GM18511 (cell line): ENCODE data around the gene FBN2.

Experiments
- ATAC-seq: cut with Tn5 transposase; IDR thresholded peaks from one replicate; pipeline ENCODE4 v1.9.1; 2021; ENCODE audit warnings: mild to moderate bottlenecking, moderate library complexity; ENCODE audit not compliant: unreplicated experiment

FBN2 gene

DNA sequence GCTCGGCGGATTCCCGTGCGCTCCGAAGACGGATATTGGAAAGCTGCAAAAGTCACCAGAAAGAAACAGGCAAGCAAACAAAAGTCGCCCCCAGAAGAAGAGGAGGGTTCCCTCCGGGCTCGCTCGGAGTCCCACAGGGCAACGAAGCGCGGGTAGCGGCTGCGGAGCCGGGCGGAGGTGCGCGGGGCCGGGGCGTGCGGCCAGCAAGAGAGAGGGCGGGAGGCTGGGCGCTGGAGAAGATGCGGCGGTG, at the start of gene FBN2:
FBN2 (minus strand) TSS at position 246 of the 250 bp plus-strand sequence. CDS start 642 bp downstream, outside the sequence.
- no peak for ATAC-seq

DNA sequence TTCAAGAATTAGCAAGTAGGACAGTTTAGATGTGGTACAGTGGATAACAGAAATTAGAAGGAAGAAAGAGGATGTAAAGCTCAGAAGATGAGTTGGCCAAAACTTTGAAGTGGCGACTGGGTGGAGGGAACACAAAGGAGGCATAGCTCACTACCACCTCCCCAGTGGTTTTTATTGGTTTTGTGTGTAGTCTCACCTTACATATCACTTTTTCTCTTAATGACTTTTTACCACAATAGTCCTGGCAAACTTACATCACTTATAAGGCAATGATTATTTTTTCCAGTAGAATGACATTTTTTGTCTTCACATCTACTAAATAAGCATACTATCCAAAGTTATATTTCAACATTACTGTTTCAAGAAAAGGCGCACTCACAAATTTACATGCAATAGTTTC, 49.2 kb upstream of the FBN2 start:
- no peak for ATAC-seq

DNA sequence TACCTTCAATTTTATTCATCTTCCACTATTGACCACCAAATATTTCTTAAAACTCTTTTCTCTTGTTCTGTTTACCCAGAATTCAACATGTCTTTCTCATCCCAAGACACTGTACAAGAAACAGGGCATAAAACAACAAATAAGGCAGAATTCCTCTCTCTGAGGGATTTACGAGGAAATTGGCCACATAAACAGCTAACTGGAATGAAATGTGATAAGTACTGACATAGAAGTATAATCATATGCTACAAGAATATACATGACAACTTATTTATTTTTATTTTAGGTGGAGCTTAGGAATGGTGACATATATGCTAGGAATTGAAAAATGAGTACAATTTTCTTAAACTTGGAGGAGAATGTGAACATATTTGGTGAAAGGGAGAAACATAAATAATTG, 48.8 kb upstream of the FBN2 start:
- ATAC-seq, result no peak

DNA sequence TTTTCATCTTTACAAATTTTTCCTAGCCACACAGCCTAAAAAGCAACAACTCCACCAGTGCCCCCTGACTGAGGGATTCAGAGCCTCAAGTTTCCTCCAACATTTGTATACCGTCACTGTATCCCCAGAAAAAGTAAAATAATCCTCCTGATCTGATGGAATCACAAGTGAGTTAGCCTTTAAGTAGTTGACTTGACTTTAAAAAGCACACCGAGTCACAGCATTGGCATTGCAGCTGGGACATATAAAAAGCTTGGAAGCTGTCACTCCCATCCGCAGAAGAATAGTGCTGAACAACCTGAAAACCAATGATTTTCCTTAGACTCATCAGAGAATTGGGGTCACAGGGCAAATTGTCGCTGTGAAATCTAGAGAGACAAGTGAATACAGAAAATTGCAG, 41.6 kb upstream of the FBN2 start:
- no peak for ATAC-seq

DNA sequence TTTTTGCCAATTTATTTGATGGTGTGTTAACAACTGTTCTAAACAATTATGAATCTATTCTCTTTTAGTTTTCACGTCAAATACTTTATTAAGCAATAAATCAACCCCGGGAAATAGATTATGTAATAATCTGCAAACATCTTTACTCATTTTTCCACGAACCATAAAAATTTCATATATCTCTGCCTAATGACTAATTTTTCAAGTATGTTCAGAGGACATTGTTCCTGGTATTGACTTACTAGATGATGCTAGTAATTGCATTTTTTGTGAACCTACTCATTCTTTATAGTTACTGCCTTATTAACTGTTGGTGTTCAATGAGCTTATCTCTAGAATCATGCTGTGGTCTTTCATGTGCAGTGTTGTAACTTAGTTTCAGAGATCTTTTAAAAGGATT, 41.0 kb upstream of the FBN2 start:
- ATAC-seq, result no peak

DNA sequence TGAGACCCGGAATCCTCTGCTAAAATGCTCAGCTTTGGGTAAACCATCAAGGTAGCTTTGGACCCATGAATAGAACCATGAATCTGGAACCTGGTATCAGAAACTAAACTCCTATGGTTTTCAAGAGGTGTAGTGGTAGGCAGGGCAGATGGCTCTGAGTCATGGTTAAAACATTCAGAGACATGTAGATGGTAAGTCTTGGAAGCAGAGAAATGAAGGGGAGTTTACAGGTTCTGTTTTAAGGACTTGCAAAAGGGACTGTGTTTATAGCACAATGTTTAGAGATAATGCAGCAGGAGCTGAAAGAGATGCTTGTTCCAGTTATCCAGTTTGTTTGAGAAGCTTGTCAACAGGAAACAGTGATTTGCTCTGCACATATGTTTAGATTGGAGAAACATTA, 36.0 kb upstream of the FBN2 start:
- ATAC-seq, result no peak

DNA sequence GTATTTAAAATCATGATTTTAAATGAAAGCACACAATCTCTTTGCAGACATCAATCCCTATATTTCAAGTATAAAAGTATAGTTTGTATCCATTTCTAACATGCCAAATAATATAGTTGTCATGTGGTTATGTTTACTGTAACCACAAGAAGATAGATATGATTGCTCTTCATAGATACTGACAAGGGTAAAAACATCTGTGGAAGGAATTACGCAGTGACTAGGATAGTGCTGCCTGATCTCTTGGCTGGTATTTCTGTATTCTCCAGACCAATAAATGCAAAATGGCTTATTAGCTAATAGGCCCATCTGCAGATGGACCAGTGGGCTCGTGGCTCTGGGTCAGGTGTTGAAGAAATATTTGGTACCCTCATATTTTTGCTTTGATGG, 34.9 kb upstream of the FBN2 start:
- no peak for ATAC-seq

DNA sequence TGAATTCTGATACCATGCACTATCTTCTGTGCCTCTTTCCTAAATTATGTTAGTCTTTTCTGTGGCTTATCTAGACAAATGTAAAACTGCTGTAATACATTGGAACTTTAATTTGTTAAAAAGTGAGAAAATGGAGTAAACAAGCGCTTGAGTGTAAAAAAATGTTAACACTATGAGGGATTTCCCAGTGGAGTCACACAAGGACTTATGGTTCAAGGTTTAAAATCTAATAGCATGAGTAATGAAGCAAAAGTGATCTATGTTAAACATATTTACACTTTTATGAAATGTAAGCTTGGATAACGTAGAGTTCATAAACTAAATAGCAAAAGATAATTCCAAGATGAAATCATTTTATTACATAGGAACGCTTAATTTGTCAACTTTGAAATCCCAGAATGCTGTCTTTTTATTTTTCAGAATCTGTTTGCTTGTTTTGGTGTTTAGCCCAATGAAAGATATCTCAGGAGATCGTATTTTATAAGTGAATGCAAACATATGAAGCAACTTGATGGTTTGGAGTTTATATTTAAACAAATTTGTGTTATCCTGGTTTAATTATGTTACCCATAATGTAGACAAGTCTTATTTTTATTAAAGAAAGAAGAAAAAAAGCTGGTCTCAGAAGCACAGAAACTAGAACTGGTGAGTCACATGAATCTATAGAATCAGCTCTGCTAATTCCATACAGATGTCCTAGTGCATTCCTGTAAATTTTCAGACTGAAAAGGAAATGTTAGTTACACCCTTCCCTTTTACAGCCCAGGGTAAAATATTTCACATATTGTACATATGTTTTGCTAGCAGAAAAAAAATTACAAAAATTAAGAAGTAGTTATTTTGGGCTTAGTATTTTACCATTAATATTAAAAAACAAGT, 34.2 kb upstream of the FBN2 start:
- no peak for ATAC-seq

DNA sequence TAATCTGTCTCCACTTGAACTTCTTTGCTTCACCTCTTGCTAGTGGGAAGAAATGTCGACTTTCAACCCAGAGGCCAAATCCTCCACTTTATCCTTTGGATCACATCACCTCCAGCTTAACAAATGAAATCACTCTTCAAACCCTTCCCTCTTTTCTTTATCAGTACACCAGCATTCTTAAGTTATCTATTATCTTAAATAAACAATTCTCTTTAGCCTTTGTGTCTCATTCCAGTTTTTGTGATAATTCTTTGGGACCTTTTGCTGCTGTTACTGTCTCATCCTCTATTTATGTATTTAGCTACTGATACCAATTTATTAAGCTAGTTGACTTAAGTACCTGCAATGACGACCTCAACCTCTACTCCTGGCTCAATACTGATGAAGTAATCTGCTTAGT, 28.1 kb upstream of the FBN2 start:
- no peak for ATAC-seq

DNA sequence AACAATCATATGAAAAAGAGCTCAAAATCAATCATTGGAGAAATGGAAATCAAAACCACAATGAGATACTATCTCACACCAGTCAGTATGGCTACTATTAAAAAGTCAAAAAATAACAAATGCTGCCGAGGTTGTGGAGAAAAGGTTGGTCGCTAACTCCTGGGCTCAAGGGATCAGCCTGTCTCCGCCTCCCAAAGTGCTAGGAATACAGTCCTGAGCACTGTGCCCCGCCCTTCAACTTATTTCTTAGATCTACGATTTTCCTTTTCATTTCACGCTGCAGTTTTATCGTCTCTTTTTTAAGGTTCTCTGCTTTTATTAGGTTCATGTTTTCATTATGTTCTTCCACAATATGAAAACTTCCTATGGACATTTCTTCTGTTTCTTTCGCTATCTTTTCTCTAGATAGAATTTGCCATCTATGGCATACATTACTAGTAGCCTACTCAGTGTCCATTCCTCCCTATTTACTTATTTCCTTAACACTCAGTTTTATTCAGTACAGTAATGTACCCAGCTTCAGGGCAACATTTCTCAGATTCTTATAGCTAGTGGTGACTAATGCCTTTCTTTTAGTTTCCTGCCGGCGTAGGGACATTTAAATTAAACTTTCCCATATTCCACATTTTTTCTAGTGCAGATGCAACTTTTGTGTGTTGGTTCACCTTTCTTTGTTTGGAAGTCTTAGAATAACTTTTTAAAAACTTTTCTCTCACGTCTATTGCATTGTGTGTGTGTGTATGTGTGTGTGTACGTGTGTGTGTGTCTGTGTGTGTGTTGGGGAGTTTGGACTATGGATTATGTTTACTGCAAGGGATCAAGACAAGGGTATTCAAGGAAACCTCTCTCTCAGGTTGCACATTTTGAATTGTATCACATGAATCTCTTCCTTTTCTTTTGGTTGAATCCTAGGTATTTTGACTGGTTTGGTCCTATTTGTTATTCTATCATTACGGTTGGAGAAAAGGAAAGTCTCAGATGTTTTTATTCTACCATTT, 21.6 kb upstream of the FBN2 start:
- no peak for ATAC-seq

DNA sequence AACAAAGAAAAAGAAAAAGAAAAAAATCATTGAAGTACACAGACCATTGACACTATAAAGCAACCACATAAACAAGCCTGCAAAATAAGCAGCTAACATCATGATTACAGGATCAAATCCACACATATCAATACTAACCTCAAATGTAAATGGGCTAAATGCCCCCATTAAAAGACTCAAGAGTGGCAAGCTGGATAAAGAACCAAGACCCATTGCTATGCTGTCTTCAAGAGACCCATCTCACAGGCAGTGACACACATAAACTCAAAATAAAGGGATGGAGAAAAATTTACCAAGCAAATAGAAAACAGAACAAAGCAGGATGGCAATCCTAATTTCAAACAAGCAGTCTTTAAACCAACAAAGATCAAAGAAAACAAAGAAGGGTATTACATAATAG, 15.7 kb upstream of the FBN2 start:
- no peak for ATAC-seq

DNA sequence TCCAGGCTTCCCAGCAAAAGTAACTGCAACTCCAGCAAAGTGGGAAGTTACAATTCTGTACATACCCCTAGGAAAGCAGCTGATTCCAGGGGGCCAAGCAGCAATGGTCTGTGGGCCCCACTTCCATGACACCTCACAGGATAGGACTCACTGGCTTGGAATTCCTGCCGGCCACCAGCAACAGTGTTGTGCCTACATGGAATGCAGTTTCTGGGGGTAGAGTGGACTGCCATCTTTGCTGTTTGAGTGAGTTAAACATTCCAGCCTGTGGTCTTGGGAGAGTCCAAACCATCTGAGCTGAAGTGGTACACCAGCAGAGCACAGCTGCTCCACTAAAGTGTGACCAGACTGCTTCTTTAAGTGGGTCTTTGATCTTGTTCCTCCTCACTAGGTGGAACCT, 13.4 kb upstream of the FBN2 start:
- ATAC-seq, result no peak

DNA sequence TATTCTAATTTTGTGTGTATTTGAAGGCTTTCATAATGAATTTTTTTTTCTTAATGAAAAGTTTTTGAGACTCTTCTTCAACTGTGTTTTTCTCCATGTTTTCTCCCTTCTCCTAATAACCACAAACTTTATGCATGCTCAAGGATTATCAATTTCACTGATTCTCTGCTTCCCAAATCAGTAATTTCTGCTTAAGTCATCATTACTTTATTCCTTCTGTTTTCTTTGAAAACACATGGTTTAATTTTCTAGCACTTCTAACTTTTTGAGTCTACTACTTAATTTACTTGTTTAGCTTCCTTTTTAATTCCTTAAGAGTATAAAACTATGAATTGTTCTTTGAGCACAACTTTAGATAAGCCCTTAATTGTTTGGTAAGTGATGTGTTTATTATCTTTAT, 11.5 kb upstream of the FBN2 start:
- ATAC-seq, result no peak

DNA sequence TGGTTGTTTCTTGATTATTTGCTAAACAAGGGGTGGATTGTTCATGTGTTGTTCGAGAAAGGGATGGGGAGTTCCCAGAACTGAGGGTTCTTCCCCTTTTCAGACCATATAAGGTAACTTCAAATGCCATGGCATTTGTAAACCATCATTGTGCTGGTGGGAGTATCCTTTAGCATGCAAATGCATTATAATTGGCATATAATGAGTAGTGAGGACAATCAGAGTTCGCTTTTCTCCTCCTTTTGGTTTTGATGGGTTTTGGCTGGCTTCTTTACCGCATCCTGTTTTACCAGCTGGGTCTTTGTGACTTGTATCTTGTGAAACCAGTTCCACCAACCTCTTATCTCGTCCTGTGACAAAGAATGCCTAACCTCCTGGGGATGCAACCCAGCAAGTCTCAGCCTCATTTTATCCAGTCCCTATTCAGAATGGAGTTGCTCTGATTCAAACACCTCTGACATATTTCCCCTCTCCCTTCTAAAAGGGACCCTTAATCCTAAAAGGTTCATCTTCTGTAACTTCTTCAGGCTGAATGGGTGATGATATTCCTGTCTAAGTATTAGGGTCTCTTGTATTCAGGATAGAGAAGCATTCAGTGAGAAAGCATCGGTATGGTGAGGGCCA, 8.7 kb upstream of the FBN2 start:
- peak; percentile 57 for ATAC-seq

DNA sequence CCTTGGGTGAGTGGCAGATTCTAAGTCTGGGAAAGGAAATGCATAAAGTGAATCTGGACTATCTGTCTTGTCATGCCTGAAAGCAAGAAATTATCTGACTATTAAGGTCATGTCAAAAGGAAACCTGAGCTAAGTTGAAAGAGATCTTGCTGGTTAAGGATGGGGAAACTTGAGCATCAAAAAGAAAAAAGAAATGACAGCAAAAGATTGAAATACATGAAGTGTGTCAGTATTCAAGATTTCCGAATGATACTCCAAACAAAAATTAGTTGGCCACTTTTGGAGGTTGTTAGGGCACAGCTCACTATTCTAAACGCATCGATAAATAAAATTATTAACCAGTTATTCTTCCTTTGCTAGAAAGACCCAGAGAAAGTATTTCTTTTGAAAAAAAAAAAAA, 3.3 kb upstream of the FBN2 start:
- ATAC-seq, result no peak

DNA sequence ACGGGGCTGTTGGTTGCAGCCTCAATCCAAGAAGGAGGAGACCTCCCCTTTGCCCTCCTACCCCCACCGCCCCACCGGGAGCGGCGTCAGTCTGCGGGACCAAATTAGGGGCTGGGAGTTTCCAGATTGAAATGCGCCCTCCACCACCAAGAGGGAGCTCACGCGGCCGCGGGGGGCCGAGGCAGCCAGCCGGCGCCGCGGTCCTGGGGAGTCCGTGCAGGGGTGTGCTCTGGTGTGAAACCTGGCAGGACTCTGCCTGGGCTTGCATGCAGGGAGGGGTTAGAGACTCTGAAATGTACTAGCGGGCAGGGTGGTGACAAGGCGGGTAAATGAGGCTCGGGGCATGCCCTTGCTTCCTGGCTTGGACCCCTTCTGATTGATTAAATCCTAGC, 989 bp upstream of the FBN2 start:
- no peak for ATAC-seq

DNA sequence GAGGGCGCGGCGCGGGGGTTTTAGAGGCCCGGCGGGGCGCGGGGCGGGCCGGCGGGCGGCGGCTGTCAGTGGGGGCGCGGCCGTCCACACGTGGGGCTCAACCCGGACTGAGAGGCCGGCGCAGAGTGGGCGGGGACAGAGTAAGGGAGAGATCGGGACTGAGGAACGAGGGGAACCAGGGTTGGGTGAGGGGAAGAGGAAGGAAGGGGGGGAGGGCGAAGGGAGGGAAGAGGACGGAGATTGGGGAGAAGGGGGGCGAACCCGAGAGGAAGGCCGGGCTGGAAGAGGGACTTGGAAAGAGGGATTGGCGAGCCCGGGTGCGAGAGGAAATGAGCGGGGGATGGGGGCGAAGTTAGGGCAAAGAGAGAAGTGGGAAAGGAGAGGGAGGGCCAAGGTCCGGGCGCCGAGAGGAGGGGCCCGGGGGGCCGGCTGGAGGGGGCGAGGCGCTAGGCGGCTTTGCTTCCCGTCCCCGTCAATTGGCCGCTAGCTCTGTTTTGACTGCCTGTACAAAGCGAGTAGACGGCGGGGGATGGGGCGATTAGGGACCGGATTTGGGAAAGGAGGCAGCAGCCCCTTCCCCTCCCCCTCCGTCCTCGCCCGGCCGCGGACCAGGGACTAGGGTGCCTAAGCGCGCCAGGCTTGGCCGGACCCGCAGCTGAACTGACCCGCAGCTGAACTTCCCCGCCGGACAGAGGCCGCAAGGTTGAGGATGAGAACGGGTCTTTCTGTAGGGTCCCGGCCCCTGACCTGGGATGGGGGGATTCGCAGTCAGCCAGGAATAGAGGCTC, 399 bp upstream of the FBN2 start:
- ATAC-seq, result no peak

DNA sequence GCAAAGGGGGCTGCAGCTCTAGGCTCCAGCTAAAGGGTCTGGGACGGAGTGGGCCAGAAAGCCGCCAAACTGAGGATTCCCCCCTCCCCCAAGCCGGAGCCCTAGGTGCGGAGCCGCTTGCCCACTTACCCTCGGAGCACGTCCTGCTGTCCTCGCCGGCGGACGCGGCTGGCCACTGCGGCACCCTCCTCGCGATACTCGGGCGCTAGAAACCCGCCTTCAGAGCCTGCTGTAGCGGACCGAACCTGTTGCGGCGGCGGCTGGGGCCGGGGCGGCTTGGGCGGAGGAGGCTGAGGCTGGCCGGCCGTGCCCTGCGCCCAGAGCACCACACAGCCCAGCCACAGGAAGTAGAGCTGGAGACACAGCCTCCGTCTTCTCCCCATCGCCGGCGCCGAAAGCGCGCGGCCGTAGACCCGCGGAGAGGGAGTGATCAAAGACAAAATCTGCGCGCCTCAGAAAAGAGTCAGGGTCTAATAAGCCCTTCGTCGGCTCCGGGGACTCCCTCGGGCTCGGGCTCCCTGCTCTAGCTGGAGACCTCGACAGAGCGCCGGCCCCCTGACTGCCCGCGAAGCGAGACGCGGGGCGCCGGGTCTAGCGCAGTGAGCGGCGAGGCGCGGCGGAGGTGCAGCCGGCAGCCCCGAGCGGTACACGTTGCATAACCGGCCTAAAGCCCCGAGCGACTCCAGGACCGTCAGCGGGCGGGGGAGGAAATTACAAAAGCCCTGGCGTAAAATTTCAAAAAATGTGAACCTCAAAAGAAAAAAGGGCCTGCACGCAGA, 635 bp downstream of the FBN2 start:
- no peak for ATAC-seq

DNA sequence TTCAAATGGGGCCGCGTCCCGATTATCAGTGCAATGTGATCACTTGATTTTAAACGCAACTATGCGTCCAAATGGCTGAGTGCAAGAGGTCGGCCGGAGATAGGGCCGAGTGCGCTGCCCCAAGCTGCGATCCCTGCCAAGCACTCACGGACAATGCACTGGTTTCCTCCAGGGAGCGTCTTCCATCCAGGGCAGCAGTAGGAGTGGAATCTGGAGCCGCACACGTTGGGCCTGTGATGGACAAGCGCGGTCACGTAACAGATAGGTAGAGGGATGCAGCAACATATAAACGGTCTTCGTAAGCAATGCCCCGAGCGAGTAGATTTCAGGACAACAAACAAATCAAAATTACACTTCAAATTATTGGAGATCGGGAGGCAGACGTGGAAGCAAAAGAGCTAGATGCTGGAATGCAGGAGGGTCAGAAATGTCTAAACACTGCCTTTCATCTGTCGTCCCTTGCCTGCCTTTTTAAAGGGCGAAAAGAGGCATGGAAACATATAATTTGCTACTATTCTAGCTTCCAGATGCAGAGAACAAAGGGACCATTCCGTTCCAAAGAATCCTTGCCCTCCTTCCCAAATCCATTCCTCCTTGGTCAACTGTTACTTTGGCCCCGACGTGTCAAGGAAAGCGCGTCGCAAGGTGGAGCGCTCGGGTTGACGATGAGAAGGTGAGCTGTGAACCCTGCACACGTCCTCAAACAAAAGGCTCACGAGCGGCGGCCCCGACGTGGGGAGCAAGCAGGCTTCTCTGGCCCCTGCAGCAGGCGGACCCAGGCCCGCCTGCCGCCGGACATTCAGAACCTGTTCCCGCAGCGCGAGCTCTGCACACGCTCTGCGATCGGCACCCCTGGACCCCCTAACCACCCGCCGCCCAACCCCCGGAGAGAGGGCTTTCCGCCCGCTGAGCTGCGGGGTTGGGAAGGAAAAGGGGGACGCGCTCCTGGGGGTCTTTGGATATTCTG, 1.5 kb downstream of the FBN2 start:
- ATAC-seq, result no peak
